Pancreas (tissue), 10 donors: ENCODE measurements around the gene PTPRD. TPM values are rescaled to one million over a fixed set of nuclear protein-coding genes. Genes with fewer than 3 reads are reported as not detected.
"Not testable (repeated sequence)": the region's sequence is repeated elsewhere in the genome, so short reads cannot be mapped to it uniquely, and the experiment has no call there.

Source experiments
- ATAC-seq, 4 donors: fragments of 200-7000 bp; cut with Tn5 transposase; one replicate each; pipeline versions ENCODE4 v1.8.0 to v1.9.1; 2020; ENCODE audit warnings: mild to moderate bottlenecking in 4 of 4, moderate library complexity in 4 of 4
- DNase-seq, 6 donors: peaks; one replicate each; pipeline ENCODE4 v3.0.0-alpha.2; 2020
- FAIRE-seq: peaks from 2 replicates; lab custom pipeline; 2012; peaks lifted over from hg19 to GRCh38; lab: Jason Lieb, UNC
- H3K27ac ChIP-seq, 4 donors: fragments of 200-600 bp; sonication (generic); 1 replicate in 3 of 4; 2 replicates in 1 of 4; pipeline versions ENCODE4 v1.5.0 to v1.8.0; 2020
- H3K27me3 ChIP-seq, 4 donors: fragments of 200-600 bp; one replicate each; pipeline ENCODE4 v1.8.0; 2021
- H3K36me3 ChIP-seq, 3 donors: fragments of 200-600 bp; sonication (generic) in 1 of 3; one replicate each; pipeline versions ENCODE4 v1.5.0 to v1.8.0; 2020 to 2021
- H3K4me1 ChIP-seq, 3 donors: fragments of 200-600 bp; one replicate each; pipeline ENCODE4 v1.8.0; 2021
- H3K4me3 ChIP-seq, 4 donors: fragments of 200-600 bp; sonication (generic) in 2 of 4; one replicate each; pipeline versions ENCODE4 v1.5.0 to v1.8.0; 2020 to 2021
- H3K9me3 ChIP-seq, 4 donors: fragments of 200-600 bp; one replicate each; pipeline ENCODE4 v1.8.0; 2021
- CTCF ChIP-seq, 4 donors: fragments of 200-600 bp; sonication (generic) in 3 of 4; IDR thresholded peaks; one replicate each; pipeline versions ENCODE4 v1.5.0 to v1.8.0; 2021; ENCODE audit warnings: antibody characterized with exemption in 4 of 4
- WGBS, 2 donors: extraction: QIAGEN DNeasy Blood & Tissue Kit; methylation state at CpG; one replicate each; pipeline ENCODE4 v1.1.7; 2013; 5-methylcytosine and 5-hydroxymethylcytosine counted together
- intact Hi-C, 3 donors: fragments of 100-400 bp; cut with DNase I; formaldehyde crosslinking; loops; one replicate each; pipeline versions ENCODE4 v1.11.1 to v1.14.2; 2022
- polyA plus RNA-seq, 2 donors: library from polyadenylated mRNA; stranded (reverse); fragments of 200-250 nt; gene quantifications; one replicate each; pipeline ENCODE4 v1.2.3, GENCODE V29; 2013
- total RNA-seq, 6 donors: library from RNA; stranded (reverse); fragmentation: NEBNext Ultra II Directional in 4 of 6; extraction: Animal tissue kit (Norgen Biotek cat#: 25700) in 4 of 6; gene quantifications; one replicate each; pipeline versions ENCODE4 v1.2.1 to v1.2.4, GENCODE V29; 2021 to 2023
- donor health status: healthy with polysubstance abuse.
- donor health status: DM: no; HTN: no; CAD: no; lungs with moderate emphysema.
- donor health status: DM: no; HTN: no; CAD: no.
- donor health status: control.
- donor health status: control.
- donor health status: Bipolar disorder and iron deficiency.
- donor health status: DM: yes; HTN: yes; CAD: no.
- donor health status: DM: no; HTN: no; CAD: no.
- donor health status: DM: no; HTN: no; CAD: no.
- donor health status: DM: yes; HTN: yes; CAD: no.

PTPRD gene
- total and polyA plus RNA-seq, 8 donors, result 2.1 to 21.7 (median 5.1) TPM

DNA sequence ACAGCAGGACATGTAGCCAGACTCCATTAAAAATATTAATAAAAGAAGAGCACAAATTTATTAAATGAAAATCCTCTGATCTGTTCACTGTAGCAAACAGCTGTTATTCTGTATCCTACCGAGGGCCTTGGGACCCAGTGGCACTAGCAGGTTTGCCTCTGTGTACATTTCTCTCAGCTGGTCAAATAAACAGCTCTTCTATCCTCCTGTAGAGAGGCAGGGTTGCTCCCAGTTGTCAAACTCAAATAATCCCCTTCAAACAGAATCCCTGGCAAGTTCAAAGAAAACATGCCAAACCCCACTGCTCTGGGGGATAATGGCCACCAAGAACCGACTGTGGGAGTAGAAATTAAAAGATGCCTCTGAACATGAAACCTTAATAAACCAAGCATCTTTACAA is 1551.2 kb downstream of the PTPRD start:
- FAIRE-seq (no peak), DNase-seq (no peak), ATAC-seq (no peak)
- 11 to 15% methylated on average over 2 of the region's 2 CpGs for WGBS, 2 donors
- intact Hi-C loops, result no loop called here
- TF ChIP-seq CTCF (IDR thresholded peaks at IDR 0.05), result no peak
- no peaks in the 10 kb centered on the region for H3K4me1 ChIP-seq
- no peaks in the 10 kb centered on the region for H3K27me3 ChIP-seq
- H3K36me3 ChIP-seq, result no peaks in the 10 kb centered on the region
- no peaks in the 10 kb centered on the region for H3K9me3 ChIP-seq
- H3K27ac ChIP-seq, result no peak overlapping the region
- H3K4me3 ChIP-seq, result no peak overlapping the region

DNA sequence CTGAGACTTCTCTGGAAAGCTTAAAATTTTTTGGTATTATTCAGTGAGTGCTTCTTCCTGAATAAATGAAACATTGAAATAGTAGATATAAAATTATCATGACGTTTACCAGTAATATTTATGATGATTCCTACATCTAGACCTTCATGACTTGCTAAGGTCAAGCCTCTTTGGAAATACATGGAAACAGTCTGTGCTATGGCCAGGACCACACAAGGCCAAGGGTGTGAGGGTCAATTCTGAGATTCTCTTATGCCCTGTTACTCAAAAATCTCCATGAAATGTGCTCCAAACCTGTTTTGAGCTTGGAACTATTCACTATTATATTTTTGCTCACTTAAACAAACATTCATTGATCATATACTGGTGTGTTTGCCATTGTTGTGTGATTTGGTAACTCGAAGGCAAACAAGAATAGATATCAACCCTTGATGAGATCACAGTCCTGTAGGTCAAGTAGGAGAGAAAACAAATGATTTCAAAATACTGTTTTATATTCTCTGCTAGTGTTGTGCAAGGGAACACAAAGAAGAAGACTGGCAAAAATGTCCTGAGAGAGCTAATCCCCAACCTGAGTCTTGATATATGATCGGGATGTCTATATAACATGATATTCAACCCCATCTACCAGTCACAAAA is 1558.3 kb downstream of the PTPRD start:
- DNase-seq, result no peak
- intact Hi-C loops, result no loop called here
- Histone ChIP-seq H3K4me3 (no peak overlapping the region), H3K9me3 (no peaks in the 10 kb centered on the region), H3K36me3 (no peaks in the 10 kb centered on the region), H3K27ac (no peak overlapping the region), H3K4me1 (no peaks in the 10 kb centered on the region), H3K27me3 (no peaks in the 10 kb centered on the region)
- ATAC-seq, result no peak
- no peak for TF ChIP-seq CTCF (IDR thresholded peaks at IDR 0.05)
- FAIRE-seq, result no peak
- WGBS, 2 donors, result 40 to 60% methylated on average over 3 of the region's 3 CpGs

- no peak for ATAC-seq
- Histone ChIP-seq H3K4me3 (no peak overlapping the region), H3K4me1 (no peaks in the 10 kb centered on the region), H3K27me3 (no peaks in the 10 kb centered on the region), H3K27ac (no peak overlapping the region), H3K36me3 (no peaks in the 10 kb centered on the region), H3K9me3 (no peaks in the 10 kb centered on the region)
- WGBS, 2 donors, result 15 to 23% methylated on average over 2 of the region's 2 CpGs
- no peak for FAIRE-seq
- TF ChIP-seq CTCF (IDR thresholded peaks at IDR 0.05), result no peak
- DNase-seq, result no peak
- intact Hi-C loops, result no loop called here
These were observed 1567.2 kb downstream of the PTPRD start for GRCh38 chr9:9045572-9045971.

- DNase-seq, result no peak
- Histone ChIP-seq H3K27me3 (no peaks in the 10 kb centered on the region), H3K27ac (no peak overlapping the region), H3K36me3 (no peaks in the 10 kb centered on the region), H3K4me1 (no peaks in the 10 kb centered on the region), H3K4me3 (no peak overlapping the region), H3K9me3 (no peaks in the 10 kb centered on the region)
- 21 to 38% methylated on average over 4 of the region's 4 CpGs for WGBS, 2 donors
- TF ChIP-seq CTCF (IDR thresholded peaks at IDR 0.05), result no peak
- intact Hi-C loops, result no loop called here
- FAIRE-seq, result no peak
- ATAC-seq, result no peak
These were observed 1567.7 kb downstream of the PTPRD start for GRCh38 chr9:9045072-9045471.

DNA sequence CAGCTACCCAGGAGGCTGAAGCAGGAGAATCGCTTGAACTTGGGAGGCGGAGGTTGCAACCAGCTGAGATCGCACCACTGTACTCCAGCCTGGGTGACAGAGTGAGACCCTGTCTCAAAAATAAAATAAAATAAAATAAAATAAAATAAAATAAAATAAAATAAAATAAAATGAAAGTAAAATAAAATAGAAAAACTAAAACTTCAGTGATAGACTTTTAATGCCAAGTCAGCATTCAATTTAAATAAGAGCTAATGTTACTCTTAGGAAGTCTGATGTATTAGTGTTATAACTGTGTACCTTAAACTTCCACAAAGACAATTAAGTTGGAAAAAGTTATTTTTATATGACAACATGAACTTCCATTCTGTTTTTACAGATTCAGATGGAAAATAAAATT is 1569.0 kb downstream of the PTPRD start:
- intact Hi-C loops, H3K9me3 ChIP-seq, FAIRE-seq, H3K4me1 ChIP-seq, H3K27me3 ChIP-seq, H3K27ac ChIP-seq, ATAC-seq, H3K4me3 ChIP-seq, DNase-seq, H3K36me3 ChIP-seq: not testable (repeated sequence)
- 88 to 98% methylated on average over 3 of the region's 3 CpGs for WGBS, 2 donors
